Panc1 (cell line): ENCODE measurements around the gene RGS13. TPM values are rescaled to one million over a fixed set of nuclear protein-coding genes. Genes with fewer than 3 reads are reported as not detected.

Experiments used
- ATAC-seq: fragments of 200-7000 bp; cut with Tn5 transposase; 2 replicates; pipeline ENCODE4 v1.9.1; 2020; ENCODE audit warnings: mild to moderate bottlenecking, moderate library complexity
- BruUV-seq: library from RNA; stranded (reverse); fragments of 400-500 nt; replicated peaks from 2 replicates; lab custom pipeline; 2021; lab: Mats Ljungman, UMichigan
- CTCF ChIA-PET: fragments of 300-600 bp; sonication (Branson Sonifier 250); formaldehyde crosslinking; loops from one replicate; lab custom pipeline; 2022; ENCODE audit warnings: antibody characterized with exemption; lab: Charles Lee
- POLR2A ChIA-PET: fragments of 300-600 bp; sonication (Branson Sonifier 250); formaldehyde crosslinking; loops from one replicate; lab custom pipeline; 2022; ENCODE audit warnings: antibody characterized with exemption; lab: Charles Lee
- DNase-seq: peaks from one replicate; pipeline ENCODE4 v3.0.0-alpha.2; 2010; ENCODE audit warnings: low read depth, low spot score
- H3K27ac ChIP-seq: 2 replicates; pipeline ENCODE4 v1.5.1; 2011; ENCODE audit warnings: mild to moderate bottlenecking, low read length, inconsistent platforms
- H3K27me3 ChIP-seq: fragments of 200-500 bp; sonication (Bioruptor generic); 2 replicates; pipeline ENCODE4 v1.6.0; 2014; ENCODE audit warnings: low read length, inconsistent platforms; ENCODE audit not compliant: control insufficient read depth, insufficient read depth
- H3K36me3 ChIP-seq: fragments of 200-500 bp; sonication (Bioruptor generic); 2 replicates; pipeline ENCODE4 v1.5.1; 2014; ENCODE audit warnings: inconsistent platforms, mild to moderate bottlenecking, low read length, moderate library complexity; ENCODE audit not compliant: control insufficient read depth, insufficient read depth
- H3K4me1 ChIP-seq: 2 replicates; pipeline ENCODE4 v1.5.1; 2011; ENCODE audit warnings: inconsistent platforms, mild to moderate bottlenecking, low read length, moderate library complexity; ENCODE audit not compliant: control insufficient read depth, insufficient read depth
- H3K4me3 ChIP-seq, 2 experiments: 2 replicates each; pipeline ENCODE4 v1.5.1; 2011 to 2012; ENCODE audit warnings: low read depth in 2 of 2, low read length in 2 of 2, mild to moderate bottlenecking in 2 of 2, inconsistent platforms in 1 of 2, moderate library complexity in 1 of 2
- H3K9me3 ChIP-seq: fragments of 200-500 bp; sonication (Bioruptor generic); 2 replicates; pipeline ENCODE4 v1.5.1; 2014; ENCODE audit warnings: low read depth, mild to moderate bottlenecking, inconsistent platforms, low read length, moderate library complexity; ENCODE audit not compliant: control insufficient read depth, insufficient read depth
- POLR2AphosphoS5 ChIP-seq: IDR thresholded peaks from 2 replicates; pipeline ENCODE4 v1.6.1; 2012; ENCODE audit warnings: mild to moderate bottlenecking, low read depth, low read length, moderate library complexity
- SIN3A ChIP-seq: IDR thresholded peaks from 2 replicates; pipeline ENCODE4 v1.6.1; 2012; ENCODE audit warnings: low read depth, mild to moderate bottlenecking, low read length, moderate library complexity, borderline replicate concordance; ENCODE audit not compliant: insufficient read depth
- TCF7L2 ChIP-seq: IDR thresholded peaks from 2 replicates; pipeline ENCODE4 v1.6.1; 2011; ENCODE audit warnings: mild to moderate bottlenecking, low read depth, low read length, inconsistent platforms
- in situ Hi-C: cut with HindIII; loops from 2 replicates; pipeline ENCODE4 v1.10.0; 2016; ENCODE audit warnings: low sequenced_read_pairs, low pct_unique_long_range_greater_than_20kb
- intact Hi-C: fragments of 100-400 bp; cut with micrococcal nuclease; formaldehyde crosslinking; loops from one replicate; pipeline ENCODE4 v1.10.0; 2022; ENCODE audit not compliant: unreplicated experiment
- total RNA-seq: library from RNA; stranded (reverse); gene quantifications from one replicate; pipeline ENCODE4 v1.2.1, GENCODE V29; 2021; ENCODE audit not compliant: unreplicated experiment
- TF ChIP-seq, protein P1 (sequence below): fragments of 450-650 bp; IDR thresholded peaks from 2 replicates; pipeline ENCODE4 v1.5.1; 2017; ENCODE audit warnings: mild to moderate bottlenecking
- TF ChIP-seq, protein P2 (sequence below), 2 experiments: IDR thresholded peaks; 2 replicates each; pipeline ENCODE4 v1.6.1; 2011 to 2012; ENCODE audit warnings: low read depth in 2 of 2, control low read depth in 1 of 2, low read length in 1 of 2, mild to moderate bottlenecking in 1 of 2, moderate library complexity in 1 of 2; ENCODE audit not compliant: insufficient read depth in 1 of 2

Gene RGS13
- total RNA-seq, 1 experiment from 2014 or later: not detected

DNA sequence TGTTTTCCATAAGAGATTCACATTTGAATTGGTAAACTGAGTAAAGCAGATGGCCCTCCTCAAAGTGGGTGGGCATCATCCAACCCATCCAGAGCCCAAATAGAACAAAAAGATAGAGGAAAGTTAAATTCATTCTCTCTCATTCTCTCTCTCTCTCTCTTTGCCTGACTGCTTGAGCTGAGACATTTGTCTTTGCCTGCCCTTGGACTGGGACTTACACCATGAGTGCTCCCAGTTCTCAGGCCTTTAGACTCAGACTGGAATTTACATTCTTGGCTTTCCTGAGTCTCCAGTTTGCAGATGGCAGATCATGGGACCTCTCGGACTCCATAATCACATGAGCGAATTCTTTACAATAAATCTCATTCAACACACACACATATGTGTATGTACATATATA, 69.6 kb downstream of the RGS13 start:
- ChIA-PET POLR2A (no interaction called here), CTCF (no interaction called here)
- Histone ChIP-seq H3K4me1 (no peaks in the 10 kb centered on the region), H3K36me3 (no peaks in the 10 kb centered on the region), H3K27me3 (no peaks in the 10 kb centered on the region), H3K4me3 (no peak overlapping the region), H3K27ac (no peak overlapping the region), H3K9me3 (no peaks in the 10 kb centered on the region)
- no peak for ATAC-seq
- in situ Hi-C loops (no loop called here), intact Hi-C loops (no loop called here)
- no TSS peak for BruUV-seq
- no peak for DNase-seq
- TF ChIP-seq, protein P1, sequence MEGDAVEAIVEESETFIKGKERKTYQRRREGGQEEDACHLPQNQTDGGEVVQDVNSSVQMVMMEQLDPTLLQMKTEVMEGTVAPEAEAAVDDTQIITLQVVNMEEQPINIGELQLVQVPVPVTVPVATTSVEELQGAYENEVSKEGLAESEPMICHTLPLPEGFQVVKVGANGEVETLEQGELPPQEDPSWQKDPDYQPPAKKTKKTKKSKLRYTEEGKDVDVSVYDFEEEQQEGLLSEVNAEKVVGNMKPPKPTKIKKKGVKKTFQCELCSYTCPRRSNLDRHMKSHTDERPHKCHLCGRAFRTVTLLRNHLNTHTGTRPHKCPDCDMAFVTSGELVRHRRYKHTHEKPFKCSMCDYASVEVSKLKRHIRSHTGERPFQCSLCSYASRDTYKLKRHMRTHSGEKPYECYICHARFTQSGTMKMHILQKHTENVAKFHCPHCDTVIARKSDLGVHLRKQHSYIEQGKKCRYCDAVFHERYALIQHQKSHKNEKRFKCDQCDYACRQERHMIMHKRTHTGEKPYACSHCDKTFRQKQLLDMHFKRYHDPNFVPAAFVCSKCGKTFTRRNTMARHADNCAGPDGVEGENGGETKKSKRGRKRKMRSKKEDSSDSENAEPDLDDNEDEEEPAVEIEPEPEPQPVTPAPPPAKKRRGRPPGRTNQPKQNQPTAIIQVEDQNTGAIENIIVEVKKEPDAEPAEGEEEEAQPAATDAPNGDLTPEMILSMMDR: no peak
- no peak for TF ChIP-seq SIN3A
- TF ChIP-seq, protein P2, sequence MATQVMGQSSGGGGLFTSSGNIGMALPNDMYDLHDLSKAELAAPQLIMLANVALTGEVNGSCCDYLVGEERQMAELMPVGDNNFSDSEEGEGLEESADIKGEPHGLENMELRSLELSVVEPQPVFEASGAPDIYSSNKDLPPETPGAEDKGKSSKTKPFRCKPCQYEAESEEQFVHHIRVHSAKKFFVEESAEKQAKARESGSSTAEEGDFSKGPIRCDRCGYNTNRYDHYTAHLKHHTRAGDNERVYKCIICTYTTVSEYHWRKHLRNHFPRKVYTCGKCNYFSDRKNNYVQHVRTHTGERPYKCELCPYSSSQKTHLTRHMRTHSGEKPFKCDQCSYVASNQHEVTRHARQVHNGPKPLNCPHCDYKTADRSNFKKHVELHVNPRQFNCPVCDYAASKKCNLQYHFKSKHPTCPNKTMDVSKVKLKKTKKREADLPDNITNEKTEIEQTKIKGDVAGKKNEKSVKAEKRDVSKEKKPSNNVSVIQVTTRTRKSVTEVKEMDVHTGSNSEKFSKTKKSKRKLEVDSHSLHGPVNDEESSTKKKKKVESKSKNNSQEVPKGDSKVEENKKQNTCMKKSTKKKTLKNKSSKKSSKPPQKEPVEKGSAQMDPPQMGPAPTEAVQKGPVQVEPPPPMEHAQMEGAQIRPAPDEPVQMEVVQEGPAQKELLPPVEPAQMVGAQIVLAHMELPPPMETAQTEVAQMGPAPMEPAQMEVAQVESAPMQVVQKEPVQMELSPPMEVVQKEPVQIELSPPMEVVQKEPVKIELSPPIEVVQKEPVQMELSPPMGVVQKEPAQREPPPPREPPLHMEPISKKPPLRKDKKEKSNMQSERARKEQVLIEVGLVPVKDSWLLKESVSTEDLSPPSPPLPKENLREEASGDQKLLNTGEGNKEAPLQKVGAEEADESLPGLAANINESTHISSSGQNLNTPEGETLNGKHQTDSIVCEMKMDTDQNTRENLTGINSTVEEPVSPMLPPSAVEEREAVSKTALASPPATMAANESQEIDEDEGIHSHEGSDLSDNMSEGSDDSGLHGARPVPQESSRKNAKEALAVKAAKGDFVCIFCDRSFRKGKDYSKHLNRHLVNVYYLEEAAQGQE (IDR thresholded peaks at IDR 0.05; ENCODE audit: insufficient read depth in 1 of 2, low read depth in 2 of 2, low read length in 1 of 2): no peak
- TF ChIP-seq TCF7L2: no peak
- no peak for TF ChIP-seq POLR2AphosphoS5

DNA sequence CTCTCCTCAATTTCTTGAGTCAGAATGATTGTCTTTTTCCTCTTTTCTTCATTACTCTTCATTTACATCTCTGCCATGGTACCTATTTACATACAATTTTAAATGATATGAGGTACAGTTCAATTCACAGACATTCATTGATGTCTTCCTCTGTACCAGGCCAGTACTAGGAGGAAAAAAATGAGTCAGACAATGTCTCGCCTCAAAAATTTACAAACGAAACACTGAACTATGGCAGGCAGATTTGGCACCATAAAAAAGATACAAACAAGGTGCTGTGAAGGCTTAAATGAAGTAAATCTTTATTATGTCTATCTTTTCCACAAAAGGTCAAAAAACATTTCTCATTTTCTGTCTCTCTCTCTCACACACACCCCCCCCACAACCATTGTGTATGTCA, 71.0 kb downstream of the RGS13 start:
- TF ChIP-seq, protein P1: no peak
- TF ChIP-seq, protein P2 (IDR thresholded peaks at IDR 0.05; ENCODE audit: insufficient read depth in 1 of 2, low read depth in 2 of 2, low read length in 1 of 2): no peak
- TF ChIP-seq TCF7L2 (no peak), SIN3A (no peak), POLR2AphosphoS5 (no peak)
- Histone ChIP-seq H3K27ac (no peak overlapping the region), H3K9me3 (no peaks in the 10 kb centered on the region), H3K27me3 (no peaks in the 10 kb centered on the region), H3K4me3 (no peak overlapping the region), H3K36me3 (no peaks in the 10 kb centered on the region), H3K4me1 (no peaks in the 10 kb centered on the region)
- BruUV-seq: no TSS peak
- ChIA-PET POLR2A (no interaction called here), CTCF (no interaction called here)
- in situ Hi-C loops: no loop called here
- DNase-seq (no peak), ATAC-seq (no peak)
- intact Hi-C loops: no loop called here
